Vagina (tissue), 2 donors: Measurements from ENCODE around the gene LRRC55.

Experiments
- CTCF ChIP-seq, 3 experiments: fragments of 450-650 bp in 2 of 3; fragments of 200-600 bp in 1 of 3; sonication (generic) in 1 of 3; IDR thresholded peaks; one replicate each; pipeline ENCODE4 v1.5.1; 2017 to 2019; ENCODE audit warnings: antibody characterized with exemption in 3 of 3, mild to moderate bottlenecking in 2 of 3, moderate library complexity in 2 of 3
- POLR2A ChIP-seq, 2 donors: fragments of 450-650 bp; IDR thresholded peaks; one replicate each; pipeline ENCODE4 v1.6.1; 2017; ENCODE audit warnings: antibody characterized with exemption in 2 of 2, mild to moderate bottlenecking in 2 of 2, moderate library complexity in 2 of 2

DNA sequence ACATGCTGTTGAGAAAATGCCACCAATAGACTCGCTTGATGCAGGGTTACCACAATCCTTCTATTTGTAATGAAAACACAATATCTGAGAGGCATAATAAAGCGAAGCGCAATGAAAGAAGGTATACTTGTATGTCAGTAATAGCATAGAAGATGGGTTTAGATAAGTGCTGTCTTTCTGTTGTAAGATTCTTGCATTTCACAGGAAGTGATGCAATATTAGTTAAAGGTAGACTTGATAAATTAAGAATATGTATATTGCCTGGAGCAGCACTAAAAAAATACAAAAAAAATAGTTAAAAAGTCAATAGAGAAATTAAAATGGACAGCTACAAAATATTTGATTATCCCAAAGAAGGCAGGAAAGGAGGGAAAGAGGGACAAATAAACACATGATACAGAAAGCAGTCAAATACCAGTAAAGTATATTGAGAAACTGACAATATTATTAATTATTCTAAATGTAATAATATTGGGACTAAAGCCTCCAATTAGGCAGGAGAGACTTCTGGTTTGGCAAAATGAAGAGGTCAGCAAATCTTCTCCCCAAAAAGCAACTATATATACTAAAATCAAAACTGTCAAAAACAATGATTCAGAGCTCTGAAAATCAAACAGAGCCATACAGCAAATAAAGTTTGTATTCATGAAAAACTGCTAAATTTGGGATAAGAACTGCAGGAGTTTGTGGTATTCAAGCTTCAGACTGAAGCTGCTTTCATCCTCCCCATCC is 46.6 kb upstream of the LRRC55 start:
- TF ChIP-seq CTCF (IDR thresholded peaks at IDR 0.05) (no peak), POLR2A (IDR thresholded peaks at IDR 0.05) (no peak)
